ENCODE results near the gene LIN9. TPM values are rescaled to one million over a fixed set of nuclear protein-coding genes. Genes with fewer than 3 reads are reported as not detected.

Gene LIN9
- total RNA-seq, 1 donor from 2014 or later = 19.5 TPM

GRCh38 chr1:226304291-226304955 lies 4.5 kb downstream of the LIN9 start:
- Histone ChIP-seq H3K36me3 (peaks cover 11% of the 10 kb centered on the region), H3K27ac (replicated peaks) (peak overlapping the region; percentile 95)
- no peak for TF ChIP-seq CTCF (IDR thresholded peaks at IDR 0.05; ENCODE audit: borderline replicate concordance)

GRCh38 chr1:226302731-226303130 lies 6.2 kb downstream of the LIN9 start:
- Histone ChIP-seq H3K4me3 (no peak overlapping the region), H3K4me1 (peaks cover 44% of the 10 kb centered on the region), H3K36me3 (peaks cover 21% of the 10 kb centered on the region), H3K27ac (replicated peaks) (no peak overlapping the region), H3K9me3 (replicated peaks) (no peaks in the 10 kb centered on the region), H3K27me3 (ENCODE audit: low read depth) (no peaks in the 10 kb centered on the region)
- intact Hi-C loops (cut with micrococcal nuclease) = no loop called here
- no peak for TF ChIP-seq CTCF (IDR thresholded peaks at IDR 0.05; ENCODE audit: borderline replicate concordance)
- no peak for DNase-seq

More at GRCh38 chr1:226304291-226304955, 4.5 kb downstream of the LIN9 start:
- no peaks in the 10 kb centered on the region for H3K9me3 ChIP-seq (replicated peaks)
- peaks cover 56% of the 10 kb centered on the region for H3K4me1 ChIP-seq
- H3K4me3 ChIP-seq = no peak overlapping the region
- intact Hi-C loops (cut with micrococcal nuclease) = no loop called here
- no peaks in the 10 kb centered on the region for H3K27me3 ChIP-seq (ENCODE audit: low read depth)
- DNase-seq = no peak

GRCh38 chr1:226296911-226297310 lies 12.1 kb downstream of the LIN9 start:
- no peak for TF ChIP-seq CTCF (IDR thresholded peaks at IDR 0.05; ENCODE audit: borderline replicate concordance)
- Histone ChIP-seq H3K4me1 (peaks cover 24% of the 10 kb centered on the region), H3K36me3 (peaks cover 72% of the 10 kb centered on the region), H3K9me3 (replicated peaks) (no peaks in the 10 kb centered on the region), H3K4me3 (no peak overlapping the region), H3K27me3 (ENCODE audit: low read depth) (no peaks in the 10 kb centered on the region), H3K27ac (replicated peaks) (no peak overlapping the region)
- DNase-seq = no peak
- intact Hi-C loops (cut with micrococcal nuclease) = no loop called here

- intact Hi-C loops (cut with micrococcal nuclease) = no loop called here
These were observed 15.4 kb downstream of the LIN9 start for GRCh38 chr1:226293553-226293920.

GRCh38 chr1:226292874-226293552 lies 16.0 kb downstream of the LIN9 start:
- intact Hi-C loops (cut with micrococcal nuclease) = no loop called here
- TF ChIP-seq CTCF (IDR thresholded peaks at IDR 0.05; ENCODE audit: borderline replicate concordance) = no peak
- peaks cover 4% of the 10 kb centered on the region for H3K4me1 ChIP-seq
- H3K27ac ChIP-seq (replicated peaks) = no peak overlapping the region
- no peaks in the 10 kb centered on the region for H3K9me3 ChIP-seq (replicated peaks)
- DNase-seq = no peak
- peaks cover 60% of the 10 kb centered on the region for H3K36me3 ChIP-seq
- H3K4me3 ChIP-seq = no peak overlapping the region
- H3K27me3 ChIP-seq (ENCODE audit: low read depth) = no peaks in the 10 kb centered on the region

More at GRCh38 chr1:226293553-226293920, 15.4 kb downstream of the LIN9 start:
- DNase-seq = no peak
- H3K27ac ChIP-seq (replicated peaks) = no peak overlapping the region
- TF ChIP-seq CTCF (IDR thresholded peaks at IDR 0.05; ENCODE audit: borderline replicate concordance) = no peak
- H3K36me3 ChIP-seq = peaks cover 65% of the 10 kb centered on the region
- peaks cover 4% of the 10 kb centered on the region for H3K4me1 ChIP-seq
- H3K4me3 ChIP-seq = no peak overlapping the region
- H3K9me3 ChIP-seq (replicated peaks) = no peaks in the 10 kb centered on the region
- H3K27me3 ChIP-seq (ENCODE audit: low read depth) = no peaks in the 10 kb centered on the region
